ENCODE data around the gene KCTD13. TPM values are rescaled to one million over a fixed set of nuclear protein-coding genes. Genes with fewer than 3 reads are reported as not detected.

KCTD13 gene
- total RNA-seq, 4 donors from 2014 or later = 3.7 to 8.6 (median 6.3) TPM

DNA sequence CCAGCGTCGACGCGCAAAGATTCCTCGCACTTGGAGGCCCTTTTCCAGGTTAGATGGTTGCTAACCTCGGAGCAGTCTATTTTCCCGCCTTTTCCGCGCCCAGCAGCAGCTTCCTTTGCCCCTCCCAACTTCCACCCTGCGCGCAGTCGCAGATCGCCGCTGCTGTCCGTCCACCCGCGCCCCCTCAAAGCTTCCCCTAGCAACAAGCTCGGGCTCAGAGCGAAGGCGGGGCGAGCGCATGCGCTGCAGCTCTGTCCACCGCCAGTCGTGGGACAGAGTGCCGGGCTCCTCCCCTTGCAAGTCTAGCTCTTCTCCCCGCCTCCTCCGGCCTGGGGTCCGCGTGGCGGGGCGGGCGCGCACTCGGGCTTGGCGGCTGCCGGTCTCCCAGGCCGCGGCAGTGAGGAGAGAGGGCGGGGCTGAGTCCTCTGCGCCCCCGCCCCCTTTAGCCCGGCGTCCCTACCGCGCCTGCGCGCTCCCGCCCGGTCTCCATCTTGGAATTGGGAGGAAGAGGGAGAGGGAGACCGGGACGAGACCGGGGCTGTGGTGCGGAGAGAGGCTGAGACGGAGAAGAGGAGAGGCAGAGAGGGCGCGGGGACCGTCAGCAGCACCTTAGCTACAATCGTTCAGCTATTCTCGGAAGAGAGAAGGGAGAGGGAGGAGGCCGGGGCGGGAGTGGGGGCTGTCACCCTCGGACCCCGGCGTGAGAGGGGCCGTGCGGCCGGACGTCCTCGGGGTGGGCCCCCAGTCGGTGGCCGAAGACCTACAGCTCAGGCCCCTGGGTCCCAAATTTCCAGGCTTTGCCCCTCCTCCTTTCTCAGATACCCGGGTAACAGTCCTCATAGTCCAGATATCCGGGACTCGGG is 47.6 kb upstream of the KCTD13 start, which contains the start of gene TAOK2:
Gene TAOK2, plus strand, starts transcription at position 485 of the 863 bp plus-strand sequence. CDS start 3,905 bp downstream, outside the sequence.
- Histone ChIP-seq H3K27me3 (no peaks in the 10 kb centered on the region), H3K4me1 (peaks cover 26 to 28% of the 10 kb centered on the region in 2 donors), H3K36me3 (peaks cover 0 to 15% of the 10 kb centered on the region in 2 donors), H3K9me3 (no peaks in the 10 kb centered on the region), H3K27ac (peak within 1 kb of the TSS; percentile 94 to 100 (median 98)), H3K4me3 (peak within 1 kb of the TSS; percentile 90 to 99 (median 94))
- DNase-seq = peak; percentile 97 to 99
- in situ Hi-C loops (cut with MboI; ENCODE audit: low sequenced_read_pairs in 4 of 4) = loop anchor here in 1 of 4 donors (10.0 kb wide), 1 partner anchor 49 kb away; the partner anchor contains the start of gene KCTD13
- peak; percentile 91 to 94 for ATAC-seq
- TF ChIP-seq, protein P1, sequence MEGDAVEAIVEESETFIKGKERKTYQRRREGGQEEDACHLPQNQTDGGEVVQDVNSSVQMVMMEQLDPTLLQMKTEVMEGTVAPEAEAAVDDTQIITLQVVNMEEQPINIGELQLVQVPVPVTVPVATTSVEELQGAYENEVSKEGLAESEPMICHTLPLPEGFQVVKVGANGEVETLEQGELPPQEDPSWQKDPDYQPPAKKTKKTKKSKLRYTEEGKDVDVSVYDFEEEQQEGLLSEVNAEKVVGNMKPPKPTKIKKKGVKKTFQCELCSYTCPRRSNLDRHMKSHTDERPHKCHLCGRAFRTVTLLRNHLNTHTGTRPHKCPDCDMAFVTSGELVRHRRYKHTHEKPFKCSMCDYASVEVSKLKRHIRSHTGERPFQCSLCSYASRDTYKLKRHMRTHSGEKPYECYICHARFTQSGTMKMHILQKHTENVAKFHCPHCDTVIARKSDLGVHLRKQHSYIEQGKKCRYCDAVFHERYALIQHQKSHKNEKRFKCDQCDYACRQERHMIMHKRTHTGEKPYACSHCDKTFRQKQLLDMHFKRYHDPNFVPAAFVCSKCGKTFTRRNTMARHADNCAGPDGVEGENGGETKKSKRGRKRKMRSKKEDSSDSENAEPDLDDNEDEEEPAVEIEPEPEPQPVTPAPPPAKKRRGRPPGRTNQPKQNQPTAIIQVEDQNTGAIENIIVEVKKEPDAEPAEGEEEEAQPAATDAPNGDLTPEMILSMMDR (IDR thresholded peaks at IDR 0.05 in 4 of 5, conservative IDR thresholded peaks at IDR 0.05 in 1 of 5) = no peak
- peak; percentile 83 to 86 for TF ChIP-seq POLR2A (IDR thresholded peaks at IDR 0.05)
- intact Hi-C loops (cut with DNase I; ENCODE audit: low total_unique reads) = loop anchor here (1.0 to 2.0 kb wide), 2 partner anchors 23 to 47 kb away; partner anchors contain the start of genes INO80E and KCTD13

DNA sequence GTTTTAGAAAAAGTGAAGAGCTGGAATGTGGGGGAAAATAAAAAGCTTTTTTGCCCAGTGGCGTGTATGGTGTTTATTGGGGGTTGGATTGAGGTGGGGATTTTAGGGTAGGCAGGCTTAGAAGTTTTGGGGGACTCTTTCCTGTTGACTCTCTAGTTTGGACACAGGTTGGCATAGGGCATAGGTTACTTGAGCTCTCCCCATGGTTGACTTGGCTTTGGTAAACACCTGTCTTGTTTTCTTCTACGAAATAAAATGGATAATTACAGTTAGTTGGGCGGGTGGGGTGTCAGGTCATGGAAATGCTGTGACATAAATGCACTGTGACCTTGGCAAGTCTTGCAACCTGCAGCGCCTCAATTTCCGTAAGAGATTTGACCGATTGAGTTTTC is 47.0 kb upstream of the KCTD13 start:
- in situ Hi-C loops (cut with MboI; ENCODE audit: low sequenced_read_pairs in 4 of 4) = loop anchor here in 1 of 4 donors (10.0 kb wide), 1 partner anchor 48 kb away; the partner anchor contains the start of gene KCTD13
- TF ChIP-seq POLR2A (IDR thresholded peaks at IDR 0.05) = no peak
- TF ChIP-seq, protein P1 (IDR thresholded peaks at IDR 0.05 in 4 of 5, conservative IDR thresholded peaks at IDR 0.05 in 1 of 5) = no peak
- Histone ChIP-seq H3K4me3 (peak overlapping the region; percentile 90 to 99 (median 94)), H3K27me3 (no peaks in the 10 kb centered on the region), H3K27ac (peak overlapping the region; percentile 94 to 100 (median 98)), H3K4me1 (peaks cover 26 to 28% of the 10 kb centered on the region in 2 donors), H3K9me3 (no peaks in the 10 kb centered on the region), H3K36me3 (peaks cover 0 to 14% of the 10 kb centered on the region in 2 donors)
- ATAC-seq = no peak
- DNase-seq = no peak
- intact Hi-C loops (cut with DNase I; ENCODE audit: low total_unique reads) = loop anchor here (1.0 to 2.0 kb wide), 2 partner anchors 23 to 46 kb away; partner anchors contain the start of genes INO80E and KCTD13

DNA sequence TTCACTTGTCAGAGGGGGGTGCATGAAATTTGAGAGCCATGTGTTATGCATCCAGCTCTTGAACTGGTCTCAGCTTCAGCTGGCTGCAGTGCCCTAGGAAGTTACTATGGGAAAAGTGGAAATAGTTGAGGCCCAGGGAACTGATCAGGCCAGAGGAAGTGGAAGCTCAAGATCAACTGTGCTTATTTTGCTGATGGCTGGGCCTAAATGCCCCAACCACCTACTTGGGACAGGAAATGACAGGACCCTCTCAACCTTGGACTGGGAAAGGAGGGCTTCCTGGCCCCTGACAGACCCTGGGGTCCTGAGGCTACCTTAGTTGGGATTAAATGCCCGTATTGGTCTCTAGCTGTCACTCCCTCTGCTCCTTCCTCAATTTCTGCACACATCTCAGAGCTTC is 46.5 kb upstream of the KCTD13 start:
- no peaks in the 10 kb centered on the region for H3K27me3 ChIP-seq
- H3K9me3 ChIP-seq = no peaks in the 10 kb centered on the region
- intact Hi-C loops (cut with DNase I; ENCODE audit: low total_unique reads) (loop anchor here (2.0 kb wide), 1 partner anchor 46 kb away; the partner anchor contains the start of gene KCTD13), in situ Hi-C loops (cut with MboI; ENCODE audit: low sequenced_read_pairs in 4 of 4) (loop anchor here in 1 of 4 donors (10.0 kb wide), 1 partner anchor 48 kb away; the partner anchor contains the start of gene KCTD13)
- DNase-seq (no peak), ATAC-seq (no peak)
- peaks cover 0 to 16% of the 10 kb centered on the region in 2 donors for H3K36me3 ChIP-seq
- H3K4me1 ChIP-seq = peaks cover 26 to 28% of the 10 kb centered on the region in 2 donors
- no peak overlapping the region for H3K4me3 ChIP-seq
- TF ChIP-seq POLR2A (IDR thresholded peaks at IDR 0.05) = no peak
- TF ChIP-seq, protein P1 (IDR thresholded peaks at IDR 0.05 in 4 of 5, conservative IDR thresholded peaks at IDR 0.05 in 1 of 5) = no peak
- H3K27ac ChIP-seq = no peak overlapping the region

DNA sequence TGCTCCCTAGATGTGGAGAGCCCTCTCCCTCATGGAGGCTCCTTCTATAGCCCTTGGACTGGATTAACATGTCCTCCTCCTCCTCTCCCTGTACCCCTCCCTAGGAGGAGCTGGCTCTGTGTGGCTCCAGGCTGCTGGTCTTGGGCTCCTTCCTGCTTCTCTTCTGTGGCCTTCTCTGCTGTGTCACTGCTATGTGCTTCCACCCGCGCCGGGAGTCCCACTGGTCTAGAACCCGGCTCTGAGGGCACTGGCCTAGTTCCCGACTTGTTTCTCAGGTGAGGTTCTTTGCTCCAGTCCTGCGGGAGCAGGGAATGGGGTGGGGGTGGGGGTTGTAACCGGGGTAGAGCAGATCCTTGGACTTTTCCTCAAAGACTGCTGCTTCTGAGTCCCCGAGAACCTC is 45.3 kb upstream of the KCTD13 start:
- ATAC-seq (no peak), DNase-seq (no peak)
- in situ Hi-C loops (cut with MboI; ENCODE audit: low sequenced_read_pairs in 4 of 4) = loop anchor here in 1 of 4 donors (10.0 kb wide), 1 partner anchor 47 kb away; the partner anchor contains the start of gene KCTD13
- Histone ChIP-seq H3K27ac (no peak overlapping the region), H3K4me1 (peaks cover 19 to 24% of the 10 kb centered on the region in 2 donors), H3K27me3 (no peaks in the 10 kb centered on the region), H3K9me3 (no peaks in the 10 kb centered on the region), H3K36me3 (peaks cover 0 to 16% of the 10 kb centered on the region in 2 donors), H3K4me3 (no peak overlapping the region)
- no peak for TF ChIP-seq POLR2A (IDR thresholded peaks at IDR 0.05)
- TF ChIP-seq, protein P1 (IDR thresholded peaks at IDR 0.05 in 4 of 5, conservative IDR thresholded peaks at IDR 0.05 in 1 of 5) = no peak
- intact Hi-C loops (cut with DNase I; ENCODE audit: low total_unique reads) = no loop called here

Measured in gastrocnemius medialis (tissue), 4 donors.